8988T (cell line): ENCODE data around the gene PIF1.
"Not testable (repeated sequence)": the region's sequence is repeated elsewhere in the genome, so short reads cannot be mapped to it uniquely, and the experiment has no call there.

Source experiments
- DNase-seq: peaks from one replicate; pipeline ENCODE4 v3.0.0; 2011

PIF1 gene

GRCh38 chr15:64809649-64810496 is 15.6 kb downstream of the PIF1 start:
- peak; percentile 79 for DNase-seq

DNA sequence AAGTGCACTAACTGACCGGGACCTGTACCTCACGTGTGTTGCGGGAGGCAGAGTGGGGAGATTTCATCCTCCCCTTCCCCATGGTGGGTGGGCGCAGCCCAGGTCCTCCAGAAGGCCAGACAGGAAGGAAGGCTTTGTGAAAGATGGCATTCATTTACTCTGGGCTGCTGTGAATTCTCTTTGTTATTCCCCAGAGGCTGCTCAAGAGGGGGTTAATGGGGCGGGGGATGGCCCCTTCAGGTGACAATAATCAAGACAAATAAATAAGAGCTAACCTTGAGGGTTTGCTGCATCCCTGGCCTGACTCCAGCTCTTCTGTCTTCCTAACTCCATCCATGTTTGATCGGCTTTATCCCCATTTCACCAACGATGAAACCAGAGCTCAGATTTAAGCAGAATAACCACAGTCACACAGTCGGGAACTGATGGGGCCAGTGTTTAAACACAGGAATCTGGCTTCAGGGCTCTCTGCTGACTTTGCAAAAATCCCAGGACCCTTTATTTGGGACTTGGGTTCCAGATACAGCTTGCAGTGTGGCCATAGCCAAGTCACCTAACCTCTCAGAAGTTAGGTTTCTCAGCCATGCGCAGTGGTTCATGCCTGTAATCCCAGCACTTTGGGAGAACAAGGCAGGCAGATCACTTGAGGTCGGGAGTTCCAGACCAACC is 16.5 kb downstream of the PIF1 start:
- no peak for DNase-seq

DNA sequence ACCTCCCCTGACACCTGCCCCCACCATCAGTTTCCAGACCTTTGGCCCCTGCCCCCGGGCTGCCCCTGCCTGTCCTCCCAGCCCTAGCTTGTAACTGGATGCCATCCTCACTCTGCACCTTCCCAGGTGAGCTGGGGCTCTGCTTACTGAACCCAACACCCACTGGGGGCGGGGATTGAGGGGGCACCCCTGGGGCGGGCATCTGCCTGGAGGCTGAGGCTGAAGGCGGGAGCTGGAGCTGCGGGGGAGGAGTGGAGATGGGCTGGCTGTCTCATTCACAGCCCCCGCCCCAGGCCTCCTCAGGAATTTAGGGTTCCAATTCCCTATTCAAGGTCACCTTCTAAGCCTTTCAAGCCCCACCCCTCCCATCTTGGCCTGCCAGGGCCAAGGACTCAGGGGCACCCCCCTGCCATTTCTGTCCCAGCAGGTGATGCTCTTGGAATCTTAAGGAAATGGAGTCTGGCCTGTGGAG is 17.7 kb downstream of the PIF1 start:
- DNase-seq = no peak

DNA sequence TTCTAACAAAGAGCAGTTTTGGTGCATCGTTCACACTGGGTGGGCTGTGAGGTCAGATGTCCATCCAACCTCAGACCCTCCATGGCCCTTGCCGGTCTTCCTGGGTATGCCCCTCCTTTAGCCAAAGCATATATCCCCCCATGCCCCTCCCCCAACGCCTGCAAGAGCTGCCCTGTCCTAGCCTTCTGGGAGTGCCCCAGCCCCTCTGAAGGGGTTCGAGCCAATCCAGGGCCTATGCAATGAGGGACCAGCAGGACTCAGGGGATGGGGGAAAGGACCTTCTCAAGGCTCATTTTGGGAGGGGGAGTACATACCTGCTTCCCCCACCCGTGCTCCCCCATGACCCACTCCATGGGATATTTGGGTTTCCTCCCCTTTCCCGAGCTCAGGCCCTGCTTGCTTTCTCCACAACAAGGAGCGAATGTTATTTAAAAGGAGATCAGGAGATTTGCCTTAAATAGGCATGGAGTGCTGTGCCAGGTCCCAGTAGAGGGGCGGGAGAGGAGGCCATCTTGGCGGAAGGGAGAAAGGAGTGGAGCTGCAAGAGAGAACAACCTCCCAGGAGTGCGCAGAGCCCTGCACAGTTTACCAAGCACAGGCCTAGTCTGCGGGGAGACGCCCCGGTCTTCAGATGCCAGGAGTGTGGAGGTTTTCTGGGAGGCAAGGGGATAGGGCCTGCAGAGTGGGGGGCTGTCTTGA is 18.2 kb downstream of the PIF1 start:
- DNase-seq = no peak

DNA sequence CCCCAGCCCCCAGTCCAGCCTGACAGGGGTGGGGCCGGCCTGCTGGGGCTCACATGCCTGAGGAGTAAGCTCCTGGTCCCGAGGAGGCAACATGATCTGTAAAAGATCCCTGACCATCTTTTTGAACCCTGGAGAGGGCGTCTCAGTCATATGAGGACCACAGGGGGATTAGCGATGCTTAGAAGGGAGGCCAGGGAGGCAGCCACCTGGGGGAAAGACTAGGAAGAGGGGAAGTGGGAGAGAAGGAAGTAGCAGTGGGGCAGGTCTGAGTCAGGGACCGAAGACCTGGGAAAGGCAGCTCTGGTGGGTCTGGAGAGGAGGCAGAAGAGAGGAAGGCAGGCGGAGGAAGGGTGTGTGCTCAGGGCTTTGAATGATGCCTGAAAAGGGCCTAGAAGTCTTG is 18.9 kb downstream of the PIF1 start:
- DNase-seq = no peak

DNA sequence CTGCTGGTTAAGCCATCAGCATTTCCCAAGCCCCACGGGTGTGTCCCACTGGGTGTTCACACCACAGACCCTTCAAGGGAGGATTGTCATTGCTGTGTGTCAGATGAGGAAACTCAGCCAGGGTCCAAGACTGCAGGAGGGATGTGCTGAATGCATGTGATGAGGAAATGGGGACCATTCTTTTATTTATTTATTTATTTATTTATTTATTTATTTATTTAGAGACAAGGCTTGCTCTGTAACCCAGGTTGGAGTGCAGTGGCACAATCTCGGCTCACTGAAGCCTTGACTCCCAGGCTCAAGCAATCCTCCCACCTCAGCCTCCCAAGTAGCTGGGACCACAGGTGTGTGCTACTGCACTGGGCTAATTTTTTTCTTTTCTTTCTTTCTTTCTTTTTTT is 20.8 kb downstream of the PIF1 start:
- DNase-seq = no peak

DNA sequence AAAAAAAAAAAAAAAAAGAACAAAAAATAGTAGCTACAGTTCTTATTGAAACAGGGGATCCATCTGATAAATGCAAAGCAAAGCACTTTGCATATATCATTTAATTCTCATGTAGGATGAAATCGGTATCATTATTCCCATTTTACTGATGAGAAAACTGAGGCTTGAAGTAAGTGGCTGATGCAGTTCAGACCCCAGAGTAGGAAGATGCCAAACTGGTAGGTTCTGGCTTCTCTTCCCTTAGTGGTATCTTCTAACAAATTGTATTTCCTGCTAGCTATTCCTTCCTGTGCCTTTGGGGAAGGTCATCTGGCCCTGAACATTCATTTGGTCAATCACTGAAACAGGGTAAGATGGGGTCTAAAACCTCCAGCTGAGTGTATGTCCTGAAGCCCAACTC is 21.9 kb downstream of the PIF1 start:
- no peak for DNase-seq

- no peak for DNase-seq
Observed at GRCh38 chr15:64800476-64800875, 25.0 kb downstream of the PIF1 start.

GRCh38 chr15:64798905-64799304 is 26.5 kb downstream of the PIF1 start:
- DNase-seq = not testable (repeated sequence)

- DNase-seq = not testable (repeated sequence)
Observed at GRCh38 chr15:64795921-64796320, 29.5 kb downstream of the PIF1 start.

GRCh38 chr15:64795299-64795698 is 30.1 kb downstream of the PIF1 start:
- not testable (repeated sequence) for DNase-seq

DNA sequence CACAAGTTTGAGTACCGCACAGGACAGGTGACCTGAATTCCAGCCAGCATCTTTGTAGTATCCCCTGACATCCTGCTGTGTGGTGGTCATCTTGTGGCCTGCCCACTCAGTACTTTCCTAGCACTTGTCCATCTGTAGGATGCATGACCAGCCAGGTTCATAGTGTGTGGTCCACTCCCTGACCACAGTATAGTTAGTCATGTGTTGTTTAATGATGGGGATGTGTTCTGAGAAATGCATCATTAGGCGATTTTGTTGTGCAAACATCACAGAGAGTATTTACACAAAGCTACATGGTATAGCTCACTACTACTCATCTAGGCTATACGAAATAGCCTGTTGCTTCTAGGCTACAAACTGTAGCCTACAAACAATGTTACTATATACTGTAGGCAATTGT is 33.2 kb downstream of the PIF1 start:
- no peak for DNase-seq

DNA sequence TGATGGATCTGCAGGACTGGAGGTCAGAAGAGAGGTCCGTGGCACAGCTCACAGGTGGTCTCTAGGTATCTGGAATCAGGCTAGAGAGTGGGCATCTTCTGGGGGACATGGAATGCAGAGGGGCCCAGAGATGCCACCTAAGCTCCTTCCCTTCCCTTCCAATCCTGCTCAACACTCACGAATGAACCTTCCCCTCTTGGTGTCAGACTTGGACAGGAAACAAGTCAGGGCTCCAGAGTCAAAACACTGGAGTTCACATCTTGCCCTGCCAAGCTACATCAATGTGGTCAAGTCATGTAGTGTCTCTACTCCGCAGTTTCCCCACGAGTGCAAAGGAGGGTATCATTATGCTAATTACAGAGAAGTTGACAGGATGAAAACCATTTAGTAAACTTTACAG is 34.0 kb downstream of the PIF1 start:
- no peak for DNase-seq

DNA sequence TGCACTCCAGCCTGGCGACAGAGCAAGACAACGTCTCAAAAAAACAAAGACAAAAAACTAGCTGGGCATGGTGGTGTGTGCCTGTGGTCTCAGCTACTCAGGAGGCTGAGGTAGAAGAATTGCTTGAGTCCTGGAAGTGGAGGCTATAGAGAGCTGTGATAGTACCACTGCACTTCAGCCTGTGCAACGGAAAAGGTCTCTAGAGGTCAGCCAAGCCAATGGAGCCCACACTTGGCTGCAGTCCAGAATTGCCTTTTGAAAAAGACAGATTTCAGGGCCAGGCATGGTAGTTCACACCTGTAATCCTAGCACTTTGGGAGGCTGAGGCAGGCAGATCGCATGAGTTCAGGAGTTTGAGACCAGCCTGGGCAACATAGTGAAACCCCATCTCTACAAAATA is 41.7 kb downstream of the PIF1 start:
- DNase-seq = no peak

- no peak for DNase-seq
Observed at GRCh38 chr15:64782751-64783150, 42.7 kb downstream of the PIF1 start.

GRCh38 chr15:64781299-64781698 is 44.1 kb downstream of the PIF1 start:
- DNase-seq = no peak

- no peak for DNase-seq
Observed at GRCh38 chr15:64780600-64781156, 44.8 kb downstream of the PIF1 start.

DNA sequence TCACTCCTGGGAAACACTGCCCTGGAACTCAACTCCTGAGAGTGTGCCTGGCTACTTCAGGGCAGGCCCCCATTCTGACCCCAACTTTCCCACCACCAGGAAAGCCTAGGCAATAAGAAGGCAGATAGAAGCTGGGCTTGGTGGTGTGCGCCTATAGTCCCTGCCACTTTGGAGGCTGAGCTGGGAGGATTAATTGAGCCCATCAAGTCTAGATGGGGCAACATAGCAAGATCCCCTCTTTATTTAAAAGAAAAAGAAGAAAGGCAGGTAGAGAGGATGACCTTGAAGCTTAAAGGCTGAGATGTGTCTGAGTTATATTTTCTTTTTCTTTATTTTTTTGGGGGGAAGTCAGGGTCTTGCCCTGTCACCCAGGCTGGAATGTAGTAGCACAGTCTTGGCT is 45.8 kb downstream of the PIF1 start:
- DNase-seq = no peak

GRCh38 chr15:64779024-64779423 is 46.4 kb downstream of the PIF1 start:
- DNase-seq = no peak

DNA sequence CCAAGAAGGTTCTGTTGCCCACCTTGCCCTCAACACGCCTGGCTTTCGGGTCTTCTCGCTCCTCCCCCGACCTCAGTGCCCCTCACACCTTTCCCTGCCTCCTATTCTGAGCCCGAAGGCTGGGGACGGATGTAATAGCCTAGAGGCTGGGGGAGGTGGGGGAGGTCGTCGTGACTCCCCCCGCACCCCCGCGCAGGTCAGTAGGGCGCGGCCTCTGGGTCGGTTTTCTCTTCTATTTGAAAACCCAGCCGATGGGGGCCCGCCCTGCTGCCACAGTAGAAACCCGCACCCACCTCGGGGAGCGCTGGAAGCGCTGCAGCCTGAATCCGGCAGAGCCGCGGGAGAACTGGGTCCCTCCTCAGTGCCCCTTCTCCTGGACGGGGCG is 49.1 kb downstream of the PIF1 start:
- DNase-seq = no peak

DNA sequence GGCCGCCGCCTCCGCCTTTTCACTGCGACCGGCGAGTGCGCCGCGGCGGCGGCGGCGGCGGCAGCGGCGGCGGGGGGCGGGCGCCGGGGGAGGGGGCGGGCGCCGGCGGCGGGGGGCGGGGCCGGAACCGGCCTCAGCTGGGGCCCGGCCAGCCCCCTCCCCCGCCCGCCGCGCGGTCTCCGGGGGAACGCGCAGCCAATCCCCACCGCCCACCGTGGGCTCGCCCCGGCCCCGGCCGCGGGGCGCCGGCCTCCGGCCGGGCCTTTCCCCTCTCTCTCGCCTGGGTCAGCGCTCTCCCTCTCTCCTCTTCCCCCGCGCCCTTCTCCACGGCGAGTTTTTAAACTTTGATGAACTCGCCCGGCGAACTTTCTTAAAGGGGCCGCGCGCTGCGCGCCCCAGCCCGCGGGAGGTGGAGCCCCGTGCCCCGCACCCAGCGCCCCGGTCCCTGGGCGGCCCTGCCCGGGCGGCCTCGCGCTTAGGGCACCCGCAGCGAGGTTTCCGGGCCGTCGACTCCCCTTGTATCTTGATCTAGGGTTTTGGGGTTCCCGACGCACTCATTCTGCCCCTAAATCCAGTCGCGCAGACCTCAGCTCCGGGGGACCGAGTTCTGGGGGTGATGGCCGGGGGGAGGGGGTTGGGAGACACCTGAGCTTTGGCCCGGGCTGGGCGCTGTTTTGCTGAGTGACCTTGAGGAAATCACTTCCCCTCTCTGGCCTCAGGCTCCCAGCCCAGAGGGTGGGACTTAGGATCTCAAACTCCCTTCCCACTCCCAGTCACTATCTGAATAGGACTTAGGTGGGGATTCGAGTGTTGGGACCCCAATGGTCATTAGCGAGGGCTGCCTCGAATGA is 49.7 kb downstream of the PIF1 start, which contains the start of gene RBPMS2:
Gene RBPMS2 (minus strand): TSS at position 39 of the 851 bp plus-strand sequence. CDS start 270 bp downstream, outside the sequence.
- no peak for DNase-seq
